GM18508 (cell line): ENCODE measurements around the gene AHNAK2.
"Not testable (repeated sequence)": the region's sequence is repeated elsewhere in the genome, so short reads cannot be mapped to it uniquely, and the experiment has no call there.

ENCODE experiments used
- ATAC-seq: cut with Tn5 transposase; IDR thresholded peaks from one replicate; pipeline ENCODE4 v1.9.1; 2021; ENCODE audit warnings: moderate number of reproducible peaks; ENCODE audit not compliant: insufficient read depth, unreplicated experiment

AHNAK2 gene

DNA sequence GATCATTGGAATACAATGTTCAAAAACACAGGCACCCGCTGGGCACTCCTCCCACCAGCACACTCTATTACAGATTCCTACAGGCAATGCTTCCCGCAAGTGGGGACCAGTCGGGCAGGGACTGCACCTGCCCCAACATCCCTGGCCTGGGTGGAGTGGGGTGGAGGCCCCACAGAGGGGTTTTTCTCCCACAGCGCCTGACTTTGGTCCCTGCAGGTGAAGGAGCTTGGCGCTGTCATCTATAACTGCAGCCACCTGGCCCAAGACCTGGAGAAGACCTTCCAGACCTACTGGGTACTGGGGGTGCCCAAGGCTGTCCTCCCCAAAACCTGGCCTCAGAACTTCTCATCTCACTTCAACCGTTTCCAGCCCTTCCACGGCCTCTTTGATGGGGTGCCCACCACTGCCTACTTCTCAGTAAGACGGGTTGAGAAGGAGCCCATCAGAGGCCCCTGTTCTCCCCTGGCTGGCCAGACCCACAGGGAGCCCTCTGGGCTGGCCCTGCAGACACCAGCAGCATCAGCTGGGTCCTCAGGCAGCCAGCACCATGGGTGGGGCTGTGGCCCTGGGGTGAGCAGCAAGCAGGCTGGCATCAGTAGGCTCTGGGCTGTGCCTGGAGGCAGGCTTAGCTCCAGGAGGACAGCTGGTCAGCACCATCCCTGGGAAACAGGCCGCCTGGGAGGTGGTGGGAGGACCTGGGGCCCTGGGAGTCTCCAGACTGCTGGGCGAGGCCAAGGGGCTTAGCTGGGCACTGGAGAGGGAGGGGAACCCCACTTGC, 47.5 kb downstream of the AHNAK2 start:
- ATAC-seq, result no peak

DNA sequence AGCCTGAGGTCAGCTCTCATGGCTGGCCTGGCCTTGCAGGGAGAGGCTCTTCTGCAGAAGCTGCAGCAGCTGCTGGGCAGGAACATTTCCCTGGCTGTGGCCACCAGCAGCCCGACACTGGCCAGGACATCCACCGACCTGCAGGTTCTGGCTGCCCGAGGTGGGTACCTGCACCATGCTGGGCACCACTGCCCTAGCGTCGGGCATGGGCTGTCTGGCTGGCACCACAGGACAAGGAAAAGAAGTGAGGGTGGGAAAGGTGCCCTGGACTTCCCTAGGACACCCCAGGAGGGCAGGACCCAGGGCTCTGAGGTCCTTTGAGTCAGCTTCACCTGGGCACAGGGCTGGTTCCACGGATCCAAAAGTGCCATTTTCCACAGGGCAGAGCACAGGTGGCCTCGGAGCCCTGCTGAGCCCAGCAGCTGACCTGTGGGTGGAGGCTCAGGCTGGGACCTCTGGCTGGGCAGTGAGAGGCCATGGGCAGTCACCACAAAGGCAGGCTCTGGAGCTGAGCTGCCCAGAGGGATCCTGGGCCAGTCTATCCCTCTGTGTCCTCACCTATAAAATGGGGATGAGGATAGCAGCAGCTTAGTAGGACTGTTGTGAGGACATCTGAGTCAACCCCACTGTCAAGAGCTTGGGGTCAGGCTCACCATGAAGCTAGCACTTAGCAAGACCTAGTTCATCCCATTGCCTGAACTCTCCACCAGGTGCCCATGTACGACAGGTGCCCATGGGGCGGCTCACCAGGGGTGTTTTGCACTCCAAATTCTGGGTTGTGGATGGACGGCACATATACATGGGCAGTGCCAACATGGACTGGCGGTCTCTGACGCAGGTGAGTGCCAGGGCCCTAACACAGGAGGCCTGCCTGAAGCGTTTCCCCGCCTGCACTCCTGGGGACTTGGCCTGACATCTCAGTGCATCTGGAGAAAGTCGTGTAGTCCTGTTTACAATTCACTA, 48.6 kb downstream of the AHNAK2 start:
- no peak for ATAC-seq

DNA sequence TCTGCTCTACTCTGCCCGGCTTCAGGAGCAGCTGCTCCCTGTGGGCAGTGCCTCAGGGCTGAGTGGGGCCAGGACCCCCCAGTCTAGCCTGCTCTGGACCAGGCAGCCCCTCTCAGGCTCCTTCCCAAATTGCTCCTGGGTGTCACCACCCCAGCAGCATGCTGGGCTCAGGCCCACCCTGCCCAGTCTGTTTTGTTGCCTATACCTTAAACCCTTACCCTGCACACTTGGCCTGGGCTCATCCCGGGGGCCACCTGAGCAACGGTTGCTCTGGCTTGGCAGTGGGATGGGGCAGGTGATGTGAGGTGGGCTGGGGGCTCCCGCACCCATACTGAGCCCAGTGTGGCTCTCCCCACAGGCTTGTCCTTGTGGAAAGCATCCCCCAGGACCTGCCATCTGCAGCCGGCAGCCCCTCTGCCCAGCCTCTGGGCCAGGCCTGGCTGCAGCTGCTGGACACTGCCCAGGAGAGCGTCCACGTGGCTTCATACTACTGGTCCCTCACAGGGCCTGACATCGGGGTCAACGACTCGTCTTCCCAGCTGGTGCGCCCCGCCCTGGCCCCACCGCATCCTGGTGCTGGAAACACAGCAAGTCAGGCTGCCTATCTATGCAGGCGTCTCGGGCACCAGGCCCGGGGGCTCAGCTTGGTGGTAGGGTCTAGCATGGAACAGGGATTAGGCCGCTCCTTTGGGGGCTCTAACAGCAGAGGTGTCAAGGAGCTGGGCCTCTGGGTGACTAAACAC, 49.6 kb downstream of the AHNAK2 start:
- ATAC-seq, result no peak

DNA sequence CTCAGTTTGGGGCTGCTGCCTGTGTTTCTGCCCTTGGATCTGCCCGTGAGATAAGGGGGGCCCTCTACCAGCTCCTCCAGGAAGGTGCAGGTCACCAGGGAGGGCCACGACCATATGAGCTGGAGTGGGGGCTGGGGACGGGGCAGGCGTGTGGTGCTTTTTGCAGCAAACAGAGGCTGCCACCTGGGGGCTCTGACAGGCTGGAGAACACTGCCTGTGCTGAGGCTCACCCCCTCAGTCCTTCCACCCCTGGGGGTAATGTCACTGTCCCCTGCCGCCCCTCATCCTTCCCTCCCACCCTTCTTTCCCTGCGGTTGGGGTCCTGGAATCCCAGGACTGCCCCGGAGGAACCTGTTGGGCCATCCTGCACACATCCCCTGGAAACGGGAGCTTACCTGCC, 50.3 kb downstream of the AHNAK2 start:
- ATAC-seq, result no peak

DNA sequence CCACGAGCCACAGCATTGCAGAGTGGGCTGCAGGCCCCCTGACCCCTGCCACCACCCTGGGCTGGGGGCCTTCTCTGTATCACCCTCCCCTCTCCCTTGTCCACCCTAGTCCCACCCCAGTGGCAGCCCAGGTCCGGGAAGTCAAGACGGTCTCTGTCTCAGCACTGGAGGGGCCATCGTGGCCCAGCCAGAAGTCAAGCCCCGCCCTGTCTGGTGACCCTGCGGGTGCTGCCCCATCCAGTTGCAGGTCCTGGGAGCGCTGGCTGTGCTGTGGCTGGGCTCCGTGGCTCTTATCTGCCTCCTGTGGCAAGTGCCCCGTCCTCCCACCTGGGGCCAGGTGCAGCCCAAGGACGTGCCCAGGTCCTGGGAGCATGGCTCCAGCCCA, 50.8 kb downstream of the AHNAK2 start:
- no peak for ATAC-seq

DNA sequence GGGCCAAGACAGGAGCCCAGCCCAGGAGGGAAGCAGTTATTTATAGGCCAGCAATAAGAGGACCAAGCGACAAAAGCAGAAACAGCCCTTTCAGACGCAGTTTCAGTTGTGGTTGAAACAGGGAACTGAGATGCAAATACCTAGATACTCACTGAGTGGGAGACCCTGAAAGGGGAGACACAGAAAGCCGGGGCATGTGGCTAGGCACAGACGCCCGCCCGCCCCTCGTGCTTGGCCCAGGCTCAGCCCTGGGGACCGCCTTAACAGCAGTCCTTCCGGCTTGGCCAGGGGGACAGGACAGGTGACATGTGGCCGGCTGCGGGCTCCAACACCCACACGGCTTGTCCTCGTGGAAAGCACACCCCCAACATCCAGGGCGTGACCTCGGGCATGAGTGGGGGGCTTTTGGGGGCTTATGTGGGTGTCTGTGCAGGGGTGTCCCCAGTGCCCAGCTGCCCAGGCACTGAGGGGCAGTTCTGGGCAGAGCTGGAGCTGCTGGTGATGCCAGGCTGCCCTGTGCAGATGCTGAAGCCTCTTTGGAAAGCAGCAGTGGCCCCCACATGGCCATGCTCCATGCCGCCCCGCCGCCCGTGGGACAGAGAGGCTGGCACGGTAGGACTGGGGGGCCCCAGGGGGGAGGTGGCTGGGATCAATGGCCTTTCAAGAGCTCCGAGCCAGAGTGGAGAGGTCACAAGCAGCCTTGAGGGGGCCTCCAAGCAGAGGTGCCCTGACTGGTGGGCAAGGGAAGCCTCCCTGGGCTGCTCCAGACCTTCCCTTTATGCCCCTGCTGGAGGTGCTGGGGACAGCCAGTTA, 51.3 kb downstream of the AHNAK2 start:
- peak; percentile 75 for ATAC-seq

DNA sequence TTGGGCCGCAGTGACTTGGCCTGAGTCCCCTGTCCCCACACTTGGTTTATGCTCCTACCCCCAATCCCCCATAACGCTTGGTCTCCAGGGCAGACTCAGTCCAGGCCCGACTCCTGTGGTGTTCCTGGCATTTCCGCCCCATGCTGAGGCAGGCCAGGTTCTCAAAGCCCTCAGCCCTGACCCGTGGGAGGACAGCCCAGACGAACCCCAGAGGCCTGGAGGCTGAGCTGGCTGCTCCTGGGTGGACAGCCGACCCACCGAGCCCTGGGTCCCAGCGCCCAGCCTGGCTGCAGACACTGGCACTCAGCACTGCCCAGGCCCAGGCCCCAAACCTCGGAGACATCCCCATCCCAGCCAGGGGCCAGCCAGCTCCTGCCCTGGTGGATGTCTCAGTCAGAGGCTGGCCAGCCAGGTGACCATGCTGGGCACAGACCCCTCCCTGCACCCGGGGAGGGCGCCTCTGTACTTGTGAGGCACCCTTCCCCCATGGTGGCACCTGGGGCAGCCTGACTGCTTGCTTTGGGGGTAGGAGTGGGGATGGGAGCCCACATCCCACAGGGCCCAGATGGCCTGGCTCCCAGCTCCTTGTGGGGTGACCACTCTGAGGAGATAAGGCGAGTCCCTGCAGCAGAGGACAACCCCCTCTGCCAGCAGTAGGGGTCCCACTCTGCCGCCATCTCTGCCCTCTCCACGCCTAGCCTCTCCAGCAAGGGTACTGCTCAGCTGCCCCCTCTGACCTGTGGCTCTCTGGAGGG, 52.1 kb downstream of the AHNAK2 start:
- ATAC-seq, result no peak

DNA sequence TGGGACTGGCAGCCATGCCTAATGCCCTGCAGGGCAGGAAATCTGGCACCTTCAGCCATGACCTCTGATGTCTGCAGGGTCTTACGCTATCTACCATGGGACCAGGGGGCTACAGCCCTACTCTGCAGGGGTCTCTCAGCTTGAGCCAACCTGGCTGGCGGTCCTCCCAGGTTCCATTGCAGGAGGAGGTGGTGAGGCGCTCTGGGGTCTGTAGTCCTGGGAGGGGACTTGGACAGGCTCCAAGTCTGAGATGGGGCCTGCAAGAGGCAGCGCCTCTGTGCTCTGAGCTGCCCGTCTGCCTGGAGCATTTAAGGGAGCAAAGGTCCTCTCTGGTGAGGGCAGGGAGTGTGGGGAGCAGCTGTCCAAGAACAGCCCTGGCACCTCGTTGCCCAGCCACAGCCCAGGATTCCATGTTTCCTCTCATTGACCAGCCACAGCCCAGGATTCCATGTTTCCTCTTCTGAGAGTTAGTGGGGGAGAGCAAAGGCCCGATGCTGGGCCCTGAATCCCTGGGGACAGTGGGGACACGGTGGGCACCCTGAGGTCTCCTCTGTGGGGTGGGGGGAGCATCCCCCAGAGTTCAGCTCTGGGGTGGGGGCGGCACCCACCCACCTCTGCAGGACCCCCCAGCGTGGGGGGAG, 52.8 kb downstream of the AHNAK2 start:
- ATAC-seq, result no peak

DNA sequence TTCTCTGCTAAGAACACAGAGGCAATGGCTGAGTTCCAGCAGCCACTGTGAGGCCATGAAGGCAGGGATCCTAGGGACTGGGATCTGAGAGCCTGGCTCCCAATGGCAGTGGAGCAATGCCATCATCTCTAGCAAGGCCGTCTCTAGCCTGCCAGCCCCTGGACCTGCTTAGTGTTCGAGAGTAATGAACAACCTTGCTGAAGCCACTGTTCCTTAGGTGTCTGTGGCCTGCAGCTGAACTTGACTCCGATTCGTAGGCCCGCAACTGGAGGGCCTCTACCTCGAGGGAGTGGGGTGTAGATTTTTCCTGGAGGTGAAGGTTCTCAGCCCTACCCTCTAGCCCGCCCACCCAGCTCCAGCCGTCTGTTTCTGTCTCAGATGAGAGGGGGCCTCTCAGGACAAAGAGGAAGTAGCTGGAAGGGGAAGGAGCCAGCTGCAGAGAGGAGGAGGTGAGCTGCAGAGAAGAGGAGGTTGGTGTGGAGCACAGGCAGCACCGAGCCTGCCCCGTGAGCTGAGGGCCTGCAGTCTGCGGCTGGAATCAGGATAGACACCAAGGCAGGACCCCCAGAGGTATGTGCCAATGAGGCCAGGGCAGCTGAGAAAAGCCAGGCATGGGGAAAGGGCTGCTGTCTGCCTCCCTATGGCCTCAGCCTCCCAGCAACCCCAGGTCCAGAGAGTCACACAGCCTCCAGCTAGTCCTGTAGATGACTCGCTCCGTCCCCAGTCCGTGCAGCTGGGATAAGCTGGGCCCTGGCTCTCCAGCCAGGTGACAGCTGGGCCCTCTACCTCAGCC, 53.6 kb downstream of the AHNAK2 start, which contains the start of gene PLD4:
Gene PLD4 (plus strand): TSS at position 459 of the 793 bp plus-strand sequence. CDS start 2,262 bp downstream, outside the sequence.
- ATAC-seq, result no peak

DNA sequence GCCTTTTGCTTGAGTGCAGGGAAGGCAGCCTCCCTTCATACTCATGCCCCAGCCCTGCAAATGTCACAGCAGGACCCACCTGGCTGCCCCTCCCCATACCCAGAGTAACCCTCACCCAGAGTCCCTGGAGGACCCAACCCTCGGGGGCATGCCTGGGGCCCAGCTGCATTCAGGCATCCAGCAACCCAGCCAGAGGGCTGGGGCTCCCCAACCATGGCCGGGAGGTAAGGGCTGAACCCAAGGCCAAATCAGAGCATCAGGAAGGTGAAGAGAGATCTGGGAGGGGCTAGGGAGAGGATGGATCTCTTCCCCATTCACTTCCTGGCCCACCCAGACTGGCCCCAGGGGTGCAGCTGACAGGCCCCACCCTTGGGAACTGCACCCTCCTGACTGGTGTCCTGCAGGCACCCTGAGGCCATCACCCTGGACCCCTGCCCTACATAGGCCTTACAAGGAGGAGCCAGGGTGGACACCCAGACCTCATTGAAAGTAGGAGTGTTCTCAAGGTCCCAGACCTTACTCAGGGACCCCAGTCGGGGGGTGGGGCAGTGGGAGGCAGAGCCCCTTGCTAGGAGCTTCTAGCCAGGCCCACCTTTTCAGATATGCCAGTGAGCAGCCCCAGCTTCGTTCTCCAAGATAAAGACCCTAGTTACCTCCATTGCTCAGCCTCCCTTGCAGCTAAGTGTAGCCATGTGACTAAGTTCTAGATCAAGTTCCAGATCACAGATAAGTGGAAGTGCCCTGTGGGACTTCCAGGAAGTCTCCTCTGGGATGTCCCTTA, 54.3 kb downstream of the AHNAK2 start:
- no peak for ATAC-seq

DNA sequence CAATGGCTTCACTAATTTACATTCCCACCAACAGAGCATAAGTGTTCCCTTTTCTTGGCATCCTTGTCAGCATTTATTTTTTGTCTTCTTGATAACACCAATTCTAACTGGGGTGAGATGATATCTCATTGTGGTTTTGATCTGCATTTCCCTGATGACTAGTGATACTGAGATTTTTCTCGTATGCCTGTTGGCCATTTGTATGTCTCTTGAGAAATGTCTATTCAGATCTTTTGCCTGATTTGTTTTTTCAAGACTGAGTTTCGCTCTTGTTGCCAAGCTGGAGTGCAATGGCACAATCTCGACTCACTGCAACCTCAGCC, 58.2 kb downstream of the AHNAK2 start:
- ATAC-seq, result no peak

DNA sequence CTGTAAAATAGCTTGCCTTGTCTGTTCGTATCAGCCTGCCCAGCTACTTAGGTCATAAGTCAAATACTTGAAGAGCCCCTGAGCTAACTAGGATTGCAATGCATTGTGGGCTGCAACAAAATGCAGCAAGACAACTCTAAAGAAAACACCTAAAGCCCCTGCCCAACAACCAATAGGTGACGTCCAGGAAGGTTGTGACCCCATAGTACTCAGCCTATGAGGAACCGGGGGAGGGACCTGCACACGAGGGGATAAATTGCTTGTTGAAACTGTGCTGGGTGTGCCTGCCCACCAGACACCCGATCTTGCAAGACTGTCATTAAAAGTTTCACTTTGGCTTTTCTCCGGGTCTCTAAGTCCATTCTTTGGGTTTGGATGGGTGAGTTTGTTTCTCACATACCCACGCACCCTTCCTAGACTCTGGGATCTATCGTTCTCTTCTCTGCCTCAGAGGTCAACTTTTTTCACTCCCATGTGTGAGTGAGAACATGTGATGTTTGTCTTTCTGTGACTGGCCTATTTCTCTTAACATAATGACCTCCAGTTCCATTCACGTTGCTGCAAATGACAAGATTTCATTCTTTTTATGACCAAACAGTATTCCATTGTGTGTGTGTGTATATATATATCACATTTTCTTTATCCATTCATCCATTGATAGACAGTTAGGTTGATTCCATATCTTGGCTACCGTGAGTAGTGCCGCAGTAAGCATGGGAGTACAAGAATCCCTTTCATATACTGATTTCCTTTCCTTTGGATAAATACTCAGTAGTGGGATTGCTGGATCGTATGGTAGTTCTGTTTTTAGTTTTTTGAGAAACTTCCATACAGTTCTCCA, 58.8 kb downstream of the AHNAK2 start:
- not testable (repeated sequence) for ATAC-seq

DNA sequence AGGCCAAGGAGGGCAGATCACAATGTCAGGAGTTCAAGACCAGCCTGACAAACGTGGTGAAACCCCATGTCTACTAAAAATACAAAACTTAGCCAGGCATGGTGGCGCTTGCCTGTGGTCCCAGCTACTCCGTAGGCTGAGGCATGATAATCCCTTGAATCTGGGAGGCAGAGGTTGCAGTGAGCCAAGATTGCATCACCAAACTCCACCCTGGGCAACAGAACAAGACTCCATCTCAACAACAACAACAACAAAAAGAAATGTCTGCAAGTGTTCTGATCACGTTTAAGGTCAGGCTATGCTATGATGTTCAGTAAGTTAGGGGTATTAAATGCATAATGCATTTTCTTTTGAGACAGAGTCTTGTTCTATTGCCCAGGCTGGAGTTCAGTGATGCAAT, 60.2 kb downstream of the AHNAK2 start:
- ATAC-seq, result no peak

DNA sequence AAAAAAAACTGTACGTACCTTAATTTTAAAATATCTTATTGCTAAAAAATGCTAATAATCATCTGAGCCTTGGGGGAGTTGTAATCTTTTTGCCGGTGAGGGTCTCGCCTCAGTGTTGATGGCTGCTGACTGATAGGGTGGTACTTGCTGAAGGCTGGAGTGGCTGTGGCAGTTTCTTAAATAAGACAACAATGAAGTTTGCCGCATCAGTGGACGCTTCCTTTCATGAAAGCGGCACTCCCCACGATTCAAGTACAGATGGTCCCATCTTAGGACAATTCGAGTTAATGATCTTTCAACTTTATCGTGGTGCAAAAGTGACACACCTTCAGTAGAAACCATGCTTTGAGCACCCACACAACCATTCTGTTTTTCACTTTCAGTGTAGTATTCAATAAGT, 61.1 kb downstream of the AHNAK2 start:
- ATAC-seq, result no peak

DNA sequence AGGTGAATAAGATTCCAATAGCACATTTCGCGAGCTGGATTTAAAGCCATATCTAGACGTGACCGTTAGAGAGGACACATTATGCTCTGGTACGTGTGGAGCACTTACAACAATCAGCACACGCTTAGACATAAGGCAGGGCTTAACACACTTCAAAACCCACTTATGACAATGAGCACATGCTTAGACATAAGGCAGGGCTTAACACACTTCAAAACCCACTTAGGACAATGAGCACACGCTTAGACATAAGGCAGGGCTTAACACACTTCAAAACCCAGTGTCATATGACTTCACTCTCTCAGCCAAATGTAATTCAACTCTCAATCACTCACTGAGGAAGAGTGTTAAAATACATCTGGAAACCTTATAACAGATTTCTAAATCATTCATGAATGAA, 64.7 kb downstream of the AHNAK2 start:
- ATAC-seq, result no peak

DNA sequence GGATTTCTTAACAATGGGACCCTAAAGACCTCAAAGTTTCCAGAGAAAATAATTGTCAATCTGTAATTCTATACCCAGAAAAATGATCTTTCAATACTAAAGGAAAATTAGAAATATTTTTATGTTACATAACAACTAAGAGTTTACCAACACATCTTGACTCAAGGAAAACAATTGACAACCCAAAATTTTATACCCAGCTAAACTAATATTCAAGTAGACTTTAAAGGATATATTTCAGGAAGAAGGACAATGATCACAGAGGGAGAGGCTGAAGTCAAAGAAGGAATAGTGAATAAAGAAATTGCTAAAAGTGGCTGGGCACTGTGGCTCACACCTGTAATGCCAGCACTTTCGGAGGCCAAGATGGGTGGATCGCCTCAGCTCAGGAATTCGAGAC, 66.1 kb downstream of the AHNAK2 start:
- ATAC-seq, result no peak
